LNCaP clone FGC (cell line): ENCODE results near the gene GIMAP5.

ENCODE experiments used
- DNase-seq: peaks from one replicate; pipeline ENCODE4 v3.0.0-alpha.2; 2011; ENCODE audit warnings: low read depth
- H3K4me3 ChIP-seq: 2 replicates; pipeline ENCODE4 v1.5.1; 2011; ENCODE audit warnings: mild to moderate bottlenecking, low read depth, low read length, control low read depth
- TF ChIP-seq, protein P1 (sequence below): IDR thresholded peaks from 2 replicates; pipeline ENCODE4 v1.5.1; 2012; ENCODE audit warnings: mild to moderate bottlenecking; ENCODE audit not compliant: control insufficient read depth, insufficient read depth; ENCODE audit errors: extremely low read depth

GIMAP5 gene

DNA sequence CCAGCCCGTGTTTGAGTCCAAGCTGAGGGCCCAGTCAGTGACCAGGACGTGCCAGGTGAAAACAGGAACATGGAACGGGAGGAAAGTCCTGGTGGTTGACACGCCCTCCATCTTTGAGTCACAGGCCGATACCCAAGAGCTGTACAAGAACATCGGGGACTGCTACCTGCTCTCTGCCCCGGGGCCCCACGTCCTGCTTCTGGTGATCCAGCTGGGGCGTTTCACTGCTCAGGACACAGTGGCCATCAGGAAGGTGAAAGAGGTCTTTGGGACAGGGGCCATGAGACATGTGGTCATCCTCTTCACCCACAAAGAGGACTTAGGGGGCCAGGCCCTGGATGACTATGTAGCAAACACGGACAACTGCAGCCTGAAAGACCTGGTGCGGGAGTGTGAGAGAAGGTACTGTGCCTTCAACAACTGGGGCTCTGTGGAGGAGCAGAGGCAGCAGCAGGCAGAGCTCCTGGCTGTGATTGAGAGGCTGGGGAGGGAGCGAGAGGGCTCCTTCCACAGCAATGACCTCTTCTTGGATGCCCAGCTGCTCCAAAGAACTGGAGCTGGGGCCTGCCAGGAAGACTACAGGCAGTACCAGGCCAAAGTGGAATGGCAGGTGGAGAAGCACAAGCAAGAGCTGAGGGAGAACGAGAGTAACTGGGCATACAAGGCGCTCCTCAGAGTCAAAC, 5.2 kb downstream of the GIMAP5 start:
- TF ChIP-seq, protein P1, sequence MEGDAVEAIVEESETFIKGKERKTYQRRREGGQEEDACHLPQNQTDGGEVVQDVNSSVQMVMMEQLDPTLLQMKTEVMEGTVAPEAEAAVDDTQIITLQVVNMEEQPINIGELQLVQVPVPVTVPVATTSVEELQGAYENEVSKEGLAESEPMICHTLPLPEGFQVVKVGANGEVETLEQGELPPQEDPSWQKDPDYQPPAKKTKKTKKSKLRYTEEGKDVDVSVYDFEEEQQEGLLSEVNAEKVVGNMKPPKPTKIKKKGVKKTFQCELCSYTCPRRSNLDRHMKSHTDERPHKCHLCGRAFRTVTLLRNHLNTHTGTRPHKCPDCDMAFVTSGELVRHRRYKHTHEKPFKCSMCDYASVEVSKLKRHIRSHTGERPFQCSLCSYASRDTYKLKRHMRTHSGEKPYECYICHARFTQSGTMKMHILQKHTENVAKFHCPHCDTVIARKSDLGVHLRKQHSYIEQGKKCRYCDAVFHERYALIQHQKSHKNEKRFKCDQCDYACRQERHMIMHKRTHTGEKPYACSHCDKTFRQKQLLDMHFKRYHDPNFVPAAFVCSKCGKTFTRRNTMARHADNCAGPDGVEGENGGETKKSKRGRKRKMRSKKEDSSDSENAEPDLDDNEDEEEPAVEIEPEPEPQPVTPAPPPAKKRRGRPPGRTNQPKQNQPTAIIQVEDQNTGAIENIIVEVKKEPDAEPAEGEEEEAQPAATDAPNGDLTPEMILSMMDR: no peak
- DNase-seq: no peak
- H3K4me3 ChIP-seq: no peak overlapping the region

DNA sequence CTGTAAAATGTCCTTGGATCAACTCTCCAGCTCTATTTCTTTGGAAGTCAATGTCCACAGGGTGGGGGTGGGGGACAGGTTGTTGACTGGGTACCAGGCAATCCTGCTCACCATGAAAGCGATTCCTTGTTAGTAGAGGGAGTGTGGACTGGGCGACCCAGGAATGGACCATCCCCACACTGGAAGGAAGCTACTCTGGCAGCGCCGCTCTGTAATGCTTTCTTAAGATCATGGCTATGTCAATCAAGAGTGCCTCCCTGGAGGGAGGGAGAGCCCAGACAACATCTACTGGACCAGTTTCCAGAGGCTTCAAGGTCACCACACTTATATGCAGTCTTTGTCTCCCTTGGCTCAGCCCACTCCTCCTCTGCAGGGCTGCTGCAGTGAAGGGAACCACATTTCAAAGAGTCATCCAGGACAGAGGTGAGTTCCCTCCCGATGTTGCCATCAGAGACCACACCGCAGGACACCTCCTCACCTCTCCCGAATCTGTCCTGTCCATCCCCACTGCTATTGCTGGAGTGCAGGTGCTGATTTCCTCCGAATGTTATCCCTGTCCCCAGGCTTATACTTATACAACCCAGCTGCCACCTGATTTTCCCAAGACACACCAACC, 6.9 kb downstream of the GIMAP5 start:
- TF ChIP-seq, protein P1: no peak
- DNase-seq: no peak
- H3K4me3 ChIP-seq: no peak overlapping the region

DNA sequence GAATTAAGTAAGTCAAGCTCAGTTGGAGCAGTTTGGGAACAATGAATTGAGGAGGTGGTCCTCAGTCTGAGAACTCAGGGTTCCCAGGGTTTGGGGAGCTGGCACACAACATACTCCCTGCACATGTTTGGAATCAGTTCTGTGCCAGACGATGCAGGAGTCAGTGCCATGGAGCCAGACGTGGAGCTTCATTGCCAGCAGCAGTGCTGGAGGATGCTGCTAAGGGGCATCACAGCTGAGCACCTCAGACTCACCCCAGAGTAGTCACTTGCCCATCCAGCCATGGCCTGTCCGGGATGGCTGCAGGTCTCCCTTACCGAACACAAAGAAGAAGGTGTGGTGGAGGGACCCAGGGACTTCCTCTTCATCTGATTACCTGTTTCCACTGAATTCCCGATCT, 7.9 kb downstream of the GIMAP5 start:
- H3K4me3 ChIP-seq: no peak overlapping the region
- TF ChIP-seq, protein P1: no peak
- DNase-seq: no peak

DNA sequence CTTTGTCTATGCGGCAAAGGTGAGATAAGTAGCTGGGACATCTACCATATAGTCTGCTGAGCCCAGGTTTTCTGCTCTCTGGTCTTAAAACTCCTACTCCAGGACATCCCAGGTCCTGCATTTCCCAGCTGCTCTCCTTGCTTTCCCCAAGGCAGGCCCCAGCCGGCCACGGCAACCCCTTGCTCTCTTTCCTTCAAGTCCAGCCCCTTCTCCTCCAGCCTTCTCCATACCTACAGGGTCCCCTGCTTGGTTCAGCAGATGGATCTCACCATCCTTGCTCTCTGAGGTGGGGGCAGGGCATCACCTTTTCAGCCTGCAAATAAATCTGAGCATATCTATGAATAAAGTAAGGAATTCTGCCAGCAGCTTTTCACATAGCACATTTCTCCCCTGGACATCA, 8.7 kb downstream of the GIMAP5 start:
- TF ChIP-seq, protein P1: no peak
- DNase-seq: no peak

DNA sequence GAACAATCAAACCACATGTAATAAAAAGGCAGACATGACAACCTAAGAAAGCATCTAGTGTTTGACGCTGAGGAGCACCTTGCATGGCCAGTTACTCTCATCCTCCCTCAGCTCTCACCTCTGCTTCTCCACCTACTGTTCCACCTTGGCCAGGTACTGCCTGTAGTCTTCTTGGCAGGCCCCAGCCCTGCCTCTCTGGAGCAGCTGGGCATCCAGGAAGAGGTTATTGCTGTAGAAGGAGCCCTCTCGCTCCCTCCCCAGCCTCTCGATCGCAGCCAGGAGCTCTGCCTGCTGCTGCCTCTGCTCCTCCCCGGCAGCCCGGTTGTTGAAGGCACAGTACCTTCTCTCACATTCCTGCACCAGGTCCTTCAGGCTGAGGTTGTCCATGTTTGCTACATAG, 9.7 kb downstream of the GIMAP5 start:
- DNase-seq: no peak
- no peak overlapping the region for H3K4me3 ChIP-seq
- TF ChIP-seq, protein P1: no peak

More for the DNA sequence above, 8.7 kb downstream of the GIMAP5 start:
- no peak overlapping the region for H3K4me3 ChIP-seq

DNA sequence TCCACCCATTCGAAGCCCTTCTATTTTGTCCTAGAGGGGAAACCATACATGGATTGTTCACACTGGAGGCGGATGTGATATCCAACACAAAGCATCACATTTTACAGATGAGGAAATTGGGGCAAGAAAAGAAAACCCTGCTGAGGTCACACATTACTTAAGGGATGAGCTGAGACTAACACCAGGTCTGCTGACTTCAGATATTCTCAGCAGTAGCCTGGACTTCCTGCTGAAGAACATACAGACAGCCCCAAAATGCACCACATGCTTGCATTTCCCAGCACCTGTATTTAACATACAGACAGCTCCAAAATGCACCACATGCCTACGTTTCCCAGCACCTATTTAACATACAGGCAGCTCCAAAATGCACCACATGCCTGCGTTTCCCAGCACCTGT, 11.2 kb downstream of the GIMAP5 start:
- TF ChIP-seq, protein P1: no peak
- no peak for DNase-seq
- H3K4me3 ChIP-seq: no peak overlapping the region

DNA sequence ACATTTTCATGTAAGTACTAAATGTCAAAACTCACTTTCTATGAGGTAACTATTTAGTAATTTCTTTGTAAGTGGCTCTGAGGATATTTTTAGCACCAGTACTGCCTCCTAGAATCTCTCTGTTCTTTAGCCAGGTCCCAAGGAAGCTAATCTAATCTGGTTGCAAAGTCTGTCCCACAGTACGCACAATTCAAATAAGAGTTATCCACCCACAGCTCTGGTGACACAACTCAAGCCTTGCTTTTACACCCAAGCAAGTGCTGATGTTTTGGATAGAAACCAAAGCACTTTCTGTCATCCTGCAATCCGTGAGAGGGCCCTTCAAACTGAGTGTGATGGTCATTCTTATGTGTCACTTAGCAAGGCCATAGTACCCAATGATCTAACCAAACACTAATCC, 14.5 kb downstream of the GIMAP5 start:
- DNase-seq: no peak
- TF ChIP-seq, protein P1: no peak

More for the DNA sequence above, 14.5 kb downstream of the GIMAP5 start:
- H3K4me3 ChIP-seq: no peak overlapping the region
